H1 (cell line): ENCODE measurements around the gene ZNF407. TPM values are rescaled to one million over a fixed set of nuclear protein-coding genes. Genes with fewer than 3 reads are reported as not detected.

Experiments
- ASH2L ChIP-seq: fragments of 200-600, 300-600 bp; sonication (generic); IDR thresholded peaks from one replicate; pipeline ENCODE4 v1.7.1; 2017; ENCODE audit warnings: low read length
- ATF2 ChIP-seq: IDR thresholded peaks from 2 replicates; pipeline ENCODE4 v1.6.1; 2012; ENCODE audit warnings: low read length, inconsistent platforms
- CTCF ChIP-seq, 3 experiments: IDR thresholded peaks; 1 replicate in 2 of 3; 2 replicates in 1 of 3; pipeline versions ENCODE4 v1.5.1 to v1.6.1; 2011; ENCODE audit warnings: low read length in 3 of 3, mild to moderate bottlenecking in 3 of 3, inconsistent platforms in 2 of 3, low read depth in 1 of 3, moderate library complexity in 1 of 3; ENCODE audit not compliant: insufficient read depth in 1 of 3; ENCODE audit errors: control extremely low read depth in 1 of 3
- MAX ChIP-seq: IDR thresholded peaks from 2 replicates; pipeline ENCODE4 v1.6.1; 2012; ENCODE audit warnings: inconsistent platforms
- RFX5 ChIP-seq: IDR thresholded peaks from 2 replicates; pipeline ENCODE4 v1.6.1; 2011; ENCODE audit warnings: low read depth, low read length, improper control_type of control experiment, borderline replicate concordance
- TCF12 ChIP-seq: IDR thresholded peaks from 2 replicates; pipeline ENCODE4 v1.6.1; 2011; ENCODE audit warnings: low read depth, mild to moderate bottlenecking, low read length
- polyA plus RNA-seq, 7 experiments: library from polyadenylated mRNA; depleted of rRNA in 3 of 7; stranded (reverse) in 5 of 7; unstranded in 2 of 7; fragments of >200 nt in 5 of 7; fragments of 200-250 nt in 2 of 7; gene quantifications; 1 replicate in 5 of 7; 2 replicates in 1 of 7; 4 replicates in 1 of 7; pipeline versions ENCODE4 v1.2.1 to v1.2.3, GENCODE V29; 2011 to 2013; ENCODE audit warnings: missing spikeins in 2 of 7, mixed read lengths in 2 of 7
- total RNA-seq: library from RNA; stranded (reverse); fragmentation: NEBNext Ultra II Directional; extraction: Animal tissue kit (Norgen Biotek cat#: 25700); gene quantifications from 2 replicates; pipeline ENCODE4 v1.2.1, GENCODE V29; 2021

Gene ZNF407
- total and polyA plus RNA-seq, 2 of the 8 experiments (the other 6 are each of a cell fraction or from before 2014, with no cell fraction given) = 1.5 to 6.8 TPM

GRCh38 chr18:74631623-74632350, 34.1 kb downstream of the ZNF407 start (continued):
- TF ChIP-seq CTCF (IDR thresholded peaks at IDR 0.05; ENCODE audit: control extremely low read depth in 1 of 3, insufficient read depth in 1 of 3, low read depth in 1 of 3, low read length in 3 of 3) (no peak), MAX (no peak), ASH2L (no peak), ATF2 (no peak), TCF12 (no peak), RFX5 (no peak)
